Islet of Langerhans (tissue), 1 donor: Measurements from ENCODE around the gene NETO2.
"Not testable (repeated sequence)": the region's sequence is repeated elsewhere in the genome, so short reads cannot be mapped to it uniquely, and the experiment has no call there.

Experiments
- FAIRE-seq: peaks from one replicate; lab custom pipeline; 2011; peaks lifted over from hg19 to GRCh38; lab: Jason Lieb, UNC

Gene NETO2, protein sequence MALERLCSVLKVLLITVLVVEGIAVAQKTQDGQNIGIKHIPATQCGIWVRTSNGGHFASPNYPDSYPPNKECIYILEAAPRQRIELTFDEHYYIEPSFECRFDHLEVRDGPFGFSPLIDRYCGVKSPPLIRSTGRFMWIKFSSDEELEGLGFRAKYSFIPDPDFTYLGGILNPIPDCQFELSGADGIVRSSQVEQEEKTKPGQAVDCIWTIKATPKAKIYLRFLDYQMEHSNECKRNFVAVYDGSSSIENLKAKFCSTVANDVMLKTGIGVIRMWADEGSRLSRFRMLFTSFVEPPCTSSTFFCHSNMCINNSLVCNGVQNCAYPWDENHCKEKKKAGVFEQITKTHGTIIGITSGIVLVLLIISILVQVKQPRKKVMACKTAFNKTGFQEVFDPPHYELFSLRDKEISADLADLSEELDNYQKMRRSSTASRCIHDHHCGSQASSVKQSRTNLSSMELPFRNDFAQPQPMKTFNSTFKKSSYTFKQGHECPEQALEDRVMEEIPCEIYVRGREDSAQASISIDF

DNA sequence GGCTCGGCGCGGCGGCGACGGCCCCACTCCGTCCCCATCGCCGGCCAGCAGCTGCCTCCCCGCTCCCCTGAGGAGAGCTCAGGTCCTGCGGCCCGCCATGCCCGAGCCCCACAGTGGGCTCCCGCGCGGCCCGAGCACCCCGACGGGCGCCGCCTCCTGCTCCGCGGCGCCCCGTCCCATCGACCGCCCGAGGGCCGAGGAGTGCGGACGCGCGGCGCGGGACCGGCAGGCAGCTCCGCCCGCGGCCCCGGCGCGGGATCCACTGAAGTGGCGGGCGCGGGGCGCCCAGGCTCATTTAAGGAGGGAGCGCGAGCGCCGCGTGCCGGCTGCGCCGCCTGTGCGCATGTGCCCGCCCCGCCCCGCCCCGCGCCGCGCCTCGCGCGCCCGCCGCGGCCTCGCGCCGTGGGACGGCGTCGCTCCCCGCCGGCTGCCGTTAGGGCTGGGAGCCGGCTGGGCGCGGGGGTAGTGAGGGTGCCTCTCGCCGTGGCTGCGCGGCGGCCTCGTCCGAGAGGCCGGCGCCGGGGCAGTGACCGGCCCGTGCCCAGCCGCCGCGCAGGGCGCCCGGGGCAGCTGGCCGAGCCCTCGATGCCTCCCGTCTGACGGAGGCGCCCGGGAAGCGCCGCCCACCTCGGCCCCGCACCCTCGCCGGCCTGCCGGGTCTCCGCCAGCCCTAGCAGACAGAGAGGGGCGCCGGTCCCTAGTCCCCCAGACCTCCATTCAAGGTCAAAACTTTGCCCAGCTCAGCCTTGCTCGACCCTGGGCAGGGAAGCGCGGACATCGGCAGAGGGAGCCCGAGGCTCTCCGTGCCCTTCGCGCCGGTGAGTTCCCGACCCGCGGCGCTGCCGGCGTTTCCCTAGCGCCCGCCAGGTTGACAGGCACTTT is at the start of gene NETO2:
TSS of gene NETO2 (minus strand) at position 269 of the 882 bp plus-strand sequence. CDS start 333 bp downstream, outside the sequence.
- FAIRE-seq, result no peak

DNA sequence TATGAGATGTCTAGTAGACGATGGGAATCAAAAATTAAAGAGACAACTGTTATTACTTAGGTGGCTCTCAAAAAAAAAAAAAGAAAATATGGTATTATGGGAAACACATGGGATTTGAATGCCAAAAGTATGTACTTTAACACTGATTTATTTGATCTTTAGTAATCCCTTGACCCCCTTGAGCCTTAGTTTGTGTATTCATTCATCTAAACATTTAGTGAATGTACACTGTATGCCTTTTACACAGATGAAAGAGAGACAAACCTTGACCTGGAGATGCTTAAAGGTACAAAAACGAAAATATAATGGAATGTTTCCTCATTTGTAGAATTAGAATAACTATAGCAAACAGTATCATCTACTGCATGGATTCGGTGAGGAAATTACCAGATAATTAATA is 38.6 kb upstream of the NETO2 start:
- FAIRE-seq, result no peak

DNA sequence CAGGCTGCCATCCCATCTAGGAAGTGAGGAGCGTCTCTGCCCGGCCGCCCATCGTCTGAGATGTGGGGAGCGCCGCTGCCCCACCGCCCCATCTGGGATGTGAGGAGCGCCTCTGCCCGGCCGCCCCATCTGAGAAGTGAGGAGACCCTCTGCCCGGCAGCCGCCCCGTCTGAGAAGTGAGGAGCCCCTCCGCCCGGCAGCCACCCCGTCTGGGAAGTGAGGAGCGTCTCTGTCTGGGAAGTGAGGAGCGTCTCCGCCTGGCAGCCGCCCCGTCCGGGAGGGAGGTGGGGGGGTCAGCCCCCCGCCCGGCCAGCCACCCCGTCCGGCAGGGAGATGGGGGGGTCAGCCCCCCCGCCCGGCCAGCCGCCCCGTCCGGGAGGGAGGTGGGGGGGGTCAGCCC is 37.3 kb upstream of the NETO2 start:
- FAIRE-seq, result not testable (repeated sequence)

DNA sequence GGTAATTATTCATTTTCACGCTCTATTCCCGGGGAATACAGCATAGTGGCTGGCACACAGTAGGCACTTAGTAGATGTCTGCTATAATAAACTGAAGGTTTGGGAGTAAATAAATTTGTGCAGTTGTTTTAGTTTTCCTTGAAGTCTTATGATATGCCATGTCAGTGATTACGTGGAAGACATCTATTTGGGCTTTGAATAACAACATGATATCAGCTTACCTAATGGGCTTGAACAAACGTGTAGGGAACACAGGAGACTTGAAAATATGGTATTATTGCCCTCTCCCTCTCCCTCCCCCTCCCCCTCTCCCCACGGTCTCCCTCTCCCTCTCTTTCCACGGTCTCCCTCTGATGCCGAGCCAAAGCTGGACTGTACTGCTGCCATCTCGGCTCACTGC is 36.3 kb upstream of the NETO2 start:
- no peak for FAIRE-seq

DNA sequence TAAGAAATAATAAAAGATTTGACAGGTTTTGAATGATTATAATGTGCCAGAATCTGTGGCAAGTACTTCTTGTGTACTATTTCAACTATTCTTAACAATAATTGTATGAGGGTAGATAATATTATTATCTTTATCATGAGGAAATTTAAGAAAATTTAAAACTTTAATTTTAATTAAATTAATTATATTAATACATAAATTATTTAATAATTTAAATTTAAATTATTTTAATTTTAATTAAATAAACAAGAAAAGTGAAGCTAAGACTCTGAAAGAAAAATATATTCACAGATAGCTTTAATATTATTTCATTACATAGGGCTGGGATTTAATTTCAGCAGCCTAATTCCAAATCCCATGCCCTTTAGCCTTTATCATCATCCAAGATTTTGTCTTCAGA is 31.4 kb upstream of the NETO2 start:
- peak; percentile 36 for FAIRE-seq

DNA sequence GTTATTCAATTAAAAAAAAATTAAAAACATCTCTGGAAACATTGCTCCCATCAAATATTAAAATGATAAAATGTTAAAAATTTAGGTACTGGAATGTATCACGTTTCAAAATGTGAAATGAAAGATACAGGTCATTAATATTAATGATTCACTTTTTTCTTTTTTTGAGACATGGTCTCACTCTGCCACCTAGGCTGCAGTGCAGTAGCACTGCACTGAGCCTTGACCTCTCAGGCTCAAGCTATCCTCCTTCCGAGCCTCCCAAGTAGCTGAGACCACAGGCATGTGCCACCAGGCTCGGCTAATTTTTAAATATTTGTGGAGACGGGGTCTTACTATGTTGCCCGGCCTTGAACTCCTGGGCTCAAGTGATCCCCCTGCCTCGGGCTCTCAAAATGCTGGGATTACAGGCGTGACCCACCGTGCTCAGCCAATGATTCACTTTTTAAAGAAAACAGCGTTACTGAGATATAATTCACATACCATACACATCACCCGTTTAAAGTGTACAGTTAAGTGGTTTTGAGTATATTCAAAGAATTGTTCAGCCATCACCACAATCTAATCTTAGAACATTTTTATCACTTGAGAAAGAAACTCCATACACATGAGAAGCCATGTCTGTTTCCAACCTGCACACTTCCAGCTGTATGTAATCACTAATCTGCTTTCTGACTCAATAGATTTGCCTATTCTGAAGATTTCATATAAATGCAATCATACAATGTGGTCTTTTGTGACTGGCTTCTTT is 19.1 kb upstream of the NETO2 start:
- FAIRE-seq, result no peak

DNA sequence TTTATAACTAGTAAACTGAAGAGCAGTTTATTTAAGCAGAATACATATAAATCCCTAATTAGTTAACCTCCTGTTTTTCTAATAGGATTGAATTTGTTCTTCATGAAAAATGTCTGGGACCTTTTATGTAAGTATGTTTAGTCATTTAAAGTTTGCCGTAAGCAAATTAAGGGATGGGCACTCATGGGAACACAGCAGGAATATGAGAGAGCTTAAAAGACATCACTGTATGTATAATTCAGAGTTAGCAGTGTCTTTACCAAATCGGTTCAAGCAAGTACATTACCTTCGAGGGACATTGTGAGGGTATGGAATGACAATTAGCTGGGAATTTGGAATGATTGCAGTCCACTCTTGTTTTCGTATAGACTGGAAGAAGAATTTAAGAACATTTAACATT is 17.7 kb upstream of the NETO2 start:
- FAIRE-seq, result no peak

DNA sequence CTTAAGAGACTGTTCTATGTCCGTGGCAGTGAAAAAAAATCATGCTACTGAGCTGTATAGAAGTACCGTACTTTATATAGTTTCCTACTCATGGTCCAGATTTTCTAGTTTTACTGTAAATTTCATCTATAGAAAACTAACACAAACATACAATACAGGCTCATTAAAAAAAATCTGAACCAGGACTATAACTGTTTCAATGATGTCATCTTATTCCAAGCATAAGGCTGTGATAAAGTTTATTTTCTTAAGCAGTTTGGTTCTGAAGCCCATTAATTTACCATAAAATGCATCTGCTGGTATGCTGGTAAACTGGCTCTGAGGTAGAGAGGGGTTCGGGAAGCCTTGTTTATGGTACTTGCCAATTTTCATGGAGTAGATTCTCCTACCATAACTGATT is 16.7 kb upstream of the NETO2 start:
- no peak for FAIRE-seq

DNA sequence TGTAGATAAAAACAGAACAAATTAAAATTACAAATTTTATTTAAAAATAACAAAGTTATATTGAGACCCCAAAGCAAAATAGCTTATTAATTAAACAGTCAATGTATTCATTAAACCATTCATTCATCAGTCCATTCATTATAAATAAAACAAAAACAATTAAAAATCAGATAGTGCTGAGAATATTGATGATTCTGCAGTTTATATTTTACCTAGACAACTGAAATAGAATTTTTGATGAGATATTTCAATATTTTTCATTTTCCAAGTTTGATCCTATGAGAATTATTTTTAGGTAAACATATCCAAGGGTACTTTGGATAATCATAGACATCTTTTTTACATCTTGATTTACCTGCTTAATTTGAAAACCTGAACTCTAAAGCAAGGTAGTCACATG is 15.2 kb upstream of the NETO2 start:
- peak; percentile 5 for FAIRE-seq

DNA sequence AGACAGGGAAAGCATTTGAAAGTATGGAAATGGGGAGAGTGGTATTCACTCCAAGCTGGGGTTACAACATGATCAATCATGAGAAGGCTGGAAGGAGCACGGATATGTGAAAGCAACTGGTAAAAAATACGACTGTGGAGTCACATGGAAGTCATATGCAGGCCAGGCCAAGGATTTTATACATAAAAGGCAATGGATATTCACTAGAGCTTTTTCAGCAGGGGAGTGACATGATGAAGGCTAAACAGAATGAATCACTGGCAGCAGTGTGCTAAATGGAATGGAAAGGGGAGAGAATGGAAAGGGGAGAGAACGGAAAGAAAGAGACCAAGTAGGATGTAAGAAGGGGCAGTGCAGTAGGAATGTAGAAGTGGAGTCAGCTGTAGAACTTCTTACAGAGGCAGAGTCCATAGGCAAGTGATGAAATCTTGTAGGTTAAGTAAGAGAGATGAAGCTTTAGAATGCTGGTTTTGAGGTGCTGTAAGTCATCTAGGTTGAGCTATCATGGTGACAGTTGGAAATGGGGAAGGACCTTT is 13.0 kb upstream of the NETO2 start:
- FAIRE-seq, result no peak

DNA sequence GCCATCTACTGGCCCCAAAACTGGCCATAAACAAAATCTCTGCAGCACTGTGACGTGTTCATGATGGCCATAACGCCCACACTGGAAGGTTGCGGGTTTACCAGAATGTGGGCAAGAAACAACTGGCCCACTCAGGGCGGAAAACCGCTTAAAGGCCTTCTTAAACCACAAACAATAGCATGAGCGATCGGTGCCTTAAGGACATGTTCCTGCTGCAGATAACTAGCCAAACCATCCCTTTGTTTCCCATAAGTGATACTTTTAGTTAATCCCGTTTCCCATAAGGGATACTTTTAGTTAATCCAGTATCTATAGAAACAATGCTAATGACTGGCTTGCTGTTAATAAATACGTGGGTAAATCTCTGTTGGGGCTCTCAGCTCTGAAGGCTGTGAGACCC is 8.8 kb upstream of the NETO2 start:
- not testable (repeated sequence) for FAIRE-seq

DNA sequence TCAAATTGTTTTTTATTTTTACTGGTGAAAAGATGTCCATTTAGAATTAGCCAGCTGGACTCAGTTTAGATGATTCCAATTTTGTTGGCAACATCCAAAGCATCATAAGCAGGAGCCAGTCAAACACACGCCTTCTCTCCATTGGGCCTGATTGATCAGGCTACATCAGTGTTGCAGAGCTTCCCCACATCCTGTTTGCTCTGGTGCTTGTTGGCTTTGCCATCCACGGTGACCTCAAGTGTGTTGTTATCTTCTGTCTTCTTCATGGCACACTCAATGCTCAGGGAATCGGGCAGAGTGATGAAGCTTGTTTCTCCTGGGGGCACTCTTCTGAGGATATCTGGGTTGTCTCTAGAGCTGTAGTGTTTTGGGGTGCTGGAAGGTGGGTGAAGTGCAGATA is 6.3 kb upstream of the NETO2 start:
- FAIRE-seq, result no peak

DNA sequence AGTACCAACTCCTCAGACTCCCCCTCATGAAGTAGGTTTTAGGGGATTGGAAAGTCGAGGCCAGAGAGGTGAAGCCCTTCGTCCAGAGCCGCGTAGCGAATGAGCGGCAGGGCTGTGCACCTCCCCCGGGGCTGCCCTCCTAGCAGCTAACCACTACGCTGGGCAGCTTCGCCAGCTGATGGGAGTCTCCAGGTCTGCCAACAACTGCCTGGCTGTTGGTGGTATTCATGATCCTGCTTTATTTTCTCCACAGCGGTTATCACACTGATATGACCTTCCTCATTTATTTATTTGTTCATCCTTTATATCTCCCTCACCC is 773 bp upstream of the NETO2 start:
- no peak for FAIRE-seq

DNA sequence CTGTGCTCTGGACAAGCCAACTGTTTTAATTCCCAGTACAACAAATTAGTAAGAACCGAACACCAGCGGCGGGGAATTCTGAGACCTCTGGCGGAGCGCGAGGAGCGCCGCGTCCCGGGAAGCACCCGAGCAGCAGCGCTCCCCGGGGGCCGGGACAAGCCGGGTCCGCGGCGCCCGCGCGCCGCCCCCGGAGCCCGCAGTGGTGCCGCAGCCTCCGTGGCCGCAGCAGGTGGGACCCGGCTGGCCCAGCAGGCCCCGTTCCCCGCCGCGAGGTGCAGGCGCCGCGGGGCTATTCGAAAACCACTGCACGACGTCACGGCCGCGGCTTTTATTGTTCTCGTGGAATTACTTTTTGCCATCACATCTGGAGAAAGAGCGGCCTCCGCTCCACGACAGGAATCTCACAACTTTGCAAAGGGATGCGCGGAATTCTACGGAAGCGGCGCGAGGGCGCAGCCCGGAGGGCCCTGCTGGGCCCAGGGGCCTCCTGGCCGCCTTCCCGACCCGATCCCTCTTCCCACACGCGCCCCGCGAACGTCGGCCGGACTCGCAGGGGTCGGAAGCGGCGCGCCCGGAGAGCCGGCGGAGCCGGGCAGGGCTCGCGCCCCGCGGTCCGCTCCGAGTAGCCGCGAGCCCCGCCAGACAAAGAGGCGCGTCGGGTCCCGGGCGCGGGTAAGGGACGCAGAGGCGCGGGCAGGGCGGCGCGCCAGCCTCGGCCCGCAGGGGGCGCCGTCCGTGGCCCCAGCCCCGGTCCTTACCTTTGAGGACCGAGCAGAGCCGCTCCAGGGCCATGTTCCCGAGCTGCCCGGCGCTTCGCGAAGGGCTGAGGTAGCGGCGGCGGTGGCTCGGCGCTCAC is 696 bp downstream of the NETO2 start:
- FAIRE-seq, result no peak

DNA sequence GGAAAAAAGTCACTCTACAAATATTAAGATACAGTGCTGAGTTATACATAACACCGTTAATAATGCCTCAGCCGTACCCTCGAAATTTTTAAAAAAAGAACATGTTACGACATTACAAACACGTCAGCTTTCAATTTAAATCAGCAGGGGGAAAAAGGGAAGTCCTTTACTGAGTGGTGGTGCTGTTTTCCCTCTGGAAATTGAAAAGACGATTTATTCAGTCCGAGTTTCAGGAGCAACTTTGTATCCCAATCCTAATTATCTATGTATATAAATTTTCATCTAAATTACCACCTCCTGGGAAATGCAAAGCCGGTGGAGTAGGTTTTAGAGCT is 1.3 kb downstream of the NETO2 start:
- FAIRE-seq, result no peak

DNA sequence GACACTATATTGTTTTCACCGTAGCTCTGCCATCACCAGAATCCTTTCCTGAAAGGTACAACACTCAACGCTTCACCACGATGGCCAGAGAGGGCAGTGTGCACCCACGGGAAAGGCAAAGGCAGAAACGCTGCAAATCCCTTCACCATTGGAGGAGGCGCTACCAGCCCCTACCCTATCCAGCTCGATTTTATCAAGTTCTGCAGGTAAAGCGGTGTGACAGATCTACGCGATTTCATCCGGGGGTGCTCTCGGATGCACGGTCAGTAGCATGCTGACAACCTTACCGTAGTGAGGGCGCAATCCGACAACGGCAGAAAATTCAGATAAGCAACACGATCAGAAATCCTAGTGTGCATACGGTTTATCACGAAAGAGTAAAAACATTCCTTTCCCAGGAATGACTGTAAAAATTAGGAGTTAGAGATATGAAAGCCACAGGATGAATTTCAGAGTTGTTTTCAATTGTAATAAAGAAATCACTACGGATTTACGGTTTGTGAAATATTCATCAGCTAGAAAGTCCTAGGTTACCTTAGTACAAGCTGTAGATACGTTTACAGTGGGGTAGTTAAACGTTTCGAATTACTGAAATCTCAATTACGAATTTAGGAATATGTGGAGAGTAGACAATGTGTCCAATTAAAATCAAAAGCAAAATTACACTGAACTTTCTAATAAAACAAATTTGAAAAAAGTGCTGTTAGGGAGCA is 1.8 kb downstream of the NETO2 start:
- no peak for FAIRE-seq

DNA sequence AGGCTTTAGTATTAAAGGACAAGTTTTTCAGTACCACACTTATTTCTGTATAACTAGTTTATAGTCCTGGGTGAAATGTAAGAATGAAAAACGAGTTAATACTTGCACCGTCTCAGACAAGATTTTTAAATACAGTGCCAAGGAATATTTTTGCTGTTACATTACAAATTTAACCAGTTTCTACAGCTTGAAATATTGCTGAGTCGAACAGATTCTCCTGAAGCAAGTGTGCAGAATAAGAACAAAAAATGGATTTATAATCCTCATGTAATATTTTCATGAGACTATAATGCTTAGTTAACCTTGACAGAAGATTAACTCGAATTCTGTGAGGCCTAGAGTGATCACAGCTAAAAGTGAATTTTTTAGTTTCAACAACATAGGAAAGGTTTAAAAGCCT is 3.1 kb downstream of the NETO2 start:
- no peak for FAIRE-seq

DNA sequence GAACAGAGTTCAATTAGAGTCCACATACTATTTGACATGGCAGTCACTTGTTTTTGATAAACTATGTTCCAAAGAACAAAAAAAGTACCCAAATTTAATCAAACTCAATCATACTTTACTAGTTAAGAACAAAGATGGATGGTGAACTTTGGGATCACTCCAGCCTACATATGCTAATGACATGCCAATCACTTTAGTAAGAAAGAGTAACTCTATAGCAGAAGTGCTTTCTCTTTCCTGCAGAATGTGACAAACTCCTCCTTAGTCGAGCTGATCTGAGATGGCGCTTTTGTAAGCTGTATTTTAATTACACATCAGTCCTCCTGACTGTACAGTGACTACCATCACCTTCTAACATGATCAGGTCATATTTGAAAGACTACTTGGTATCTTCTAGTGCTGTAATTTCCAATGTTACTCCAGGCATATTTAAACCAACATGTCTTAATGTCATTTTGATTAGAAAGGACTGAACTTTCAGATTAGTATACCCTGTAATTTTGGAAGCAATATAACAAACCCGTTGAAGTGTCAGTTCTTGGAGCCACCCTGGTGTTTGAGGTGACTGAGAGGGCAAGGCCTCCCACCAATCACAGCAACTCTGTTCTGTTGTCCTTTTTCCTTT is 4.1 kb downstream of the NETO2 start:
- FAIRE-seq, result no peak

DNA sequence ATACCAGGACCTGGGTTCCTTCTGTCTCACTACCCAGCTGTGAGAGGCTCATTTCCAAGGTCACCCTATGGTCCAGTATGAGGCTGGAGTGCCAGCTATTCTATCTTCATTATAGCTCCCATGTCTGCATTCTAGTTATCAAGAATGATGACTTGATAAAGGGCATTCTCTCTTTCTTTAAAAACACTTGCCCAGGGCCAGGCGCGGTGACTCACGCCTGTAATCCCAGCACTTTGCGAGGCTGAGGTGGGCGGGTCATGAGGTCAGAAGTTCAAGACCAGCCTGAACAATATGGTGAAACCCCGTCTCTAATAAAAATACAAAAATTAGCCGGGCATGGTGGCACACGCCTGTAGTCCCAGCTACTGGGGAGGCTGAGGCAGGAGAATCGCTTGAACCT is 5.8 kb downstream of the NETO2 start:
- not testable (repeated sequence) for FAIRE-seq

DNA sequence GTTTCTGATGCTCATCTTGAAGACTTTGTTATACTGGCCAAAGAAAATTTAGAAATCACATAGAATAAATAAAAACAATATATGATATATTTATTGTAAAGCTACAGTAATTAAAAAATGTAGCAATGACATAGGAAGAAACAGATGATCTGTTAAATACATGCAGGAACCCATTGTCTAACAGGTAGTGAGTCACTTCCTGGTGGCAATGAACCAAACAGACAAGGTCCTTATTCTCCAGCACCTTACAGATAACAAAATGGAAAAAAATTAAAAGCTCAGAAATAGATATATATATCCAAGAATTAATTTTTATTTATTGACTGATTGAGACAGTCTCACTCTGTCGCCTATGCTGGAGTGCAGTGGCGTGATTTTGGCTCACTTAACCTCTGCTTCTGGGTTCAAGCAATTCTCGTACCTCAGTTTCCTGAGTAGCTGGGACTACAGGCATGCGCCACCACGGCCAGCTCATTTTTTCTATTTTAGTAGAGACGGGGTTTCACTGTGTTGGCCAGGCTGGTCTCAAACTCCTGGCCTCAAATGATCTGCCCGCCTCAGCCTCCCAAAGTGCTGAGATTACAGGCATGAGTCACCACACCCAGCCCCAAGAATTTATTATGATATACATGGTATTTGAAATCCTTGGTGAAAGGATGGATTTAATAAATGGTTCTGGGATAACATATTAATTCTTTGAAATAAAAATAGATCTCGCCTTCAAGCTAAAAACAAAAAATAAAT is 7.5 kb downstream of the NETO2 start:
- FAIRE-seq, result no peak
